Mucosa of descending colon (tissue), 3 donors: ENCODE data around the gene CDK19. TPM values are rescaled to one million over a fixed set of nuclear protein-coding genes. Genes with fewer than 3 reads are reported as not detected.
A peak's percentile ranks its signal among the peaks of the same experiment; 100 is the strongest.

ENCODE experiments used
- ATAC-seq: fragments of 200-7000 bp; cut with Tn5 transposase; one replicate; pipeline ENCODE4 v1.9.1; 2020; ENCODE audit warnings: mild to moderate bottlenecking, moderate library complexity
- DNase-seq, 3 donors: peaks; one replicate each; pipeline ENCODE4 v3.0.0-alpha.2; 2020
- H3K36me3 ChIP-seq: fragments of 200-600 bp; one replicate; pipeline ENCODE4 v1.8.0; 2021; ENCODE audit warnings: low read depth, mild to moderate bottlenecking
- H3K4me1 ChIP-seq: fragments of 200-600 bp; one replicate; pipeline ENCODE4 v1.8.0; 2021; ENCODE audit warnings: low read depth, mild to moderate bottlenecking
- H3K4me3 ChIP-seq: fragments of 200-600 bp; one replicate; pipeline ENCODE4 v1.8.0; 2021; ENCODE audit warnings: mild to moderate bottlenecking
- H3K9me3 ChIP-seq: fragments of 200-600 bp; one replicate; pipeline ENCODE4 v1.8.0; 2021; ENCODE audit warnings: mild to moderate bottlenecking
- CTCF ChIP-seq: fragments of 200-600 bp; IDR thresholded peaks from one replicate; pipeline ENCODE4 v1.8.0; 2022; ENCODE audit warnings: antibody characterized with exemption, mild to moderate bottlenecking
- intact Hi-C, 2 donors: fragments of 100-400 bp; cut with DNase I in 1 of 2; cut with micrococcal nuclease in 1 of 2; formaldehyde crosslinking; loops; one replicate each; pipeline versions ENCODE4 v1.11.0 to v1.11.1; 2022; cut with DNase I, micrococcal nuclease
- total RNA-seq, 3 donors: library from RNA; stranded (reverse); fragmentation: NEBNext Ultra II Directional in 2 of 3; extraction: Animal tissue kit (Norgen Biotek cat#: 25700) in 2 of 3; gene quantifications; one replicate each; pipeline versions ENCODE4 v1.2.1 to v1.2.4, GENCODE V29; 2021 to 2023
- donor health status: DM: no; HTN: no; CAD: no; lungs with moderate emphysema.
- donor health status: DM: no; HTN: no; CAD: no.
- donor health status: DM: no; HTN: yes; CAD: no.

CDK19 gene
- total RNA-seq, 3 donors from 2014 or later, result 24.3 to 34.3 (median 27.7) TPM

- H3K36me3 ChIP-seq, result no peaks in the 10 kb centered on the region
- TF ChIP-seq CTCF, result no peak
- intact Hi-C loops, result no loop called here
- no peaks in the 10 kb centered on the region for H3K4me1 ChIP-seq
- no peak overlapping the region for H3K4me3 ChIP-seq
- peak; percentile 68 for ATAC-seq
- DNase-seq, result no peak
- no peaks in the 10 kb centered on the region for H3K9me3 ChIP-seq
These were observed 161.0 kb downstream of the CDK19 start for GRCh38 chr6:110654096-110654820.

- ATAC-seq (no peak), DNase-seq (no peak)
- H3K36me3 ChIP-seq, result no peaks in the 10 kb centered on the region
- no peak for TF ChIP-seq CTCF
- H3K9me3 ChIP-seq, result no peaks in the 10 kb centered on the region
- H3K4me1 ChIP-seq, result no peaks in the 10 kb centered on the region
- no peak overlapping the region for H3K4me3 ChIP-seq
- intact Hi-C loops, result no loop called here
These were observed 161.9 kb downstream of the CDK19 start for GRCh38 chr6:110653381-110653780.

- Histone ChIP-seq H3K9me3 (no peaks in the 10 kb centered on the region), H3K4me1 (no peaks in the 10 kb centered on the region), H3K4me3 (no peak overlapping the region), H3K36me3 (no peaks in the 10 kb centered on the region)
- DNase-seq (no peak), ATAC-seq (no peak)
- TF ChIP-seq CTCF, result no peak
- intact Hi-C loops, result no loop called here
These were observed 162.7 kb downstream of the CDK19 start for GRCh38 chr6:110652520-110652919.

- no peaks in the 10 kb centered on the region for H3K9me3 ChIP-seq
- no peaks in the 10 kb centered on the region for H3K4me1 ChIP-seq
- intact Hi-C loops, result no loop called here
- H3K4me3 ChIP-seq, result no peak overlapping the region
- TF ChIP-seq CTCF, result no peak
- no peak for DNase-seq
- no peaks in the 10 kb centered on the region for H3K36me3 ChIP-seq
- no peak for ATAC-seq
These were observed 164.5 kb downstream of the CDK19 start for GRCh38 chr6:110650755-110651154.

- ATAC-seq (no peak), DNase-seq (no peak)
- Histone ChIP-seq H3K9me3 (no peaks in the 10 kb centered on the region), H3K4me3 (no peak overlapping the region), H3K4me1 (no peaks in the 10 kb centered on the region), H3K36me3 (no peaks in the 10 kb centered on the region)
- intact Hi-C loops, result no loop called here
- no peak for TF ChIP-seq CTCF
These were observed 165.6 kb downstream of the CDK19 start for GRCh38 chr6:110649704-110650103.
